ENCODE data around the gene GLYR1.

GRCh38 chr16:4883501-4883900, 36.4 kb upstream of the GLYR1 start:
- TF ChIP-seq CHD4 (IDR thresholded peaks at IDR 0.05): no peak
- TF ChIP-seq USF2 (IDR thresholded peaks at IDR 0.05; ENCODE audit: borderline replicate concordance, low read depth, low read length): no peak
- TF ChIP-seq POLR2A (IDR thresholded peaks at IDR 0.05; ENCODE audit: low read depth, low read length): no peak
- no peak for TF ChIP-seq CTCF (IDR thresholded peaks at IDR 0.05 in 2 of 3, conservative IDR thresholded peaks at IDR 0.05 in 1 of 3; ENCODE audit: control insufficient read depth in 2 of 3, extremely low read depth in 1 of 3, insufficient read depth in 1 of 3, low read depth in 3 of 3, low read length in 3 of 3)
- no peak for TF ChIP-seq SMC3 (IDR thresholded peaks at IDR 0.05; ENCODE audit: borderline replicate concordance, low read length)
- TF ChIP-seq CREM (IDR thresholded peaks at IDR 0.05; ENCODE audit: low read depth): no peak
- TF ChIP-seq IRF3 (IDR thresholded peaks at IDR 0.05): no peak
- no peak for TF ChIP-seq EZH2 (IDR thresholded peaks at IDR 0.05; ENCODE audit: borderline replicate concordance, control insufficient read depth, low read depth, low read length)
- no peak for TF ChIP-seq BHLHE40 (IDR thresholded peaks at IDR 0.05; ENCODE audit: borderline replicate concordance in 1 of 2, low read depth in 2 of 2, low read length in 1 of 2)
- TF ChIP-seq, protein P1, sequence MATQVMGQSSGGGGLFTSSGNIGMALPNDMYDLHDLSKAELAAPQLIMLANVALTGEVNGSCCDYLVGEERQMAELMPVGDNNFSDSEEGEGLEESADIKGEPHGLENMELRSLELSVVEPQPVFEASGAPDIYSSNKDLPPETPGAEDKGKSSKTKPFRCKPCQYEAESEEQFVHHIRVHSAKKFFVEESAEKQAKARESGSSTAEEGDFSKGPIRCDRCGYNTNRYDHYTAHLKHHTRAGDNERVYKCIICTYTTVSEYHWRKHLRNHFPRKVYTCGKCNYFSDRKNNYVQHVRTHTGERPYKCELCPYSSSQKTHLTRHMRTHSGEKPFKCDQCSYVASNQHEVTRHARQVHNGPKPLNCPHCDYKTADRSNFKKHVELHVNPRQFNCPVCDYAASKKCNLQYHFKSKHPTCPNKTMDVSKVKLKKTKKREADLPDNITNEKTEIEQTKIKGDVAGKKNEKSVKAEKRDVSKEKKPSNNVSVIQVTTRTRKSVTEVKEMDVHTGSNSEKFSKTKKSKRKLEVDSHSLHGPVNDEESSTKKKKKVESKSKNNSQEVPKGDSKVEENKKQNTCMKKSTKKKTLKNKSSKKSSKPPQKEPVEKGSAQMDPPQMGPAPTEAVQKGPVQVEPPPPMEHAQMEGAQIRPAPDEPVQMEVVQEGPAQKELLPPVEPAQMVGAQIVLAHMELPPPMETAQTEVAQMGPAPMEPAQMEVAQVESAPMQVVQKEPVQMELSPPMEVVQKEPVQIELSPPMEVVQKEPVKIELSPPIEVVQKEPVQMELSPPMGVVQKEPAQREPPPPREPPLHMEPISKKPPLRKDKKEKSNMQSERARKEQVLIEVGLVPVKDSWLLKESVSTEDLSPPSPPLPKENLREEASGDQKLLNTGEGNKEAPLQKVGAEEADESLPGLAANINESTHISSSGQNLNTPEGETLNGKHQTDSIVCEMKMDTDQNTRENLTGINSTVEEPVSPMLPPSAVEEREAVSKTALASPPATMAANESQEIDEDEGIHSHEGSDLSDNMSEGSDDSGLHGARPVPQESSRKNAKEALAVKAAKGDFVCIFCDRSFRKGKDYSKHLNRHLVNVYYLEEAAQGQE (IDR thresholded peaks at IDR 0.05; ENCODE audit: low read depth, low read length): no peak
- no peak for TF ChIP-seq SREBF2 (IDR thresholded peaks at IDR 0.05; ENCODE audit: low read length)
- TF ChIP-seq NFYB (IDR thresholded peaks at IDR 0.05; ENCODE audit: insufficient read depth, low read depth, low read length): no peak
- TF ChIP-seq STAT1 (conservative IDR thresholded peaks at IDR 0.05): no peak
- no peak for TF ChIP-seq POLR2AphosphoS5 (IDR thresholded peaks at IDR 0.05; ENCODE audit: low read length)
